Embryonic facial prominence (tissue), 1 donor: ENCODE measurements around the gene ZBTB9.
"Not testable (repeated sequence)": the region's sequence is repeated elsewhere in the genome, so short reads cannot be mapped to it uniquely, and the experiment has no call there.

ENCODE experiments used
- DNase-seq: peaks from one replicate; pipeline ENCODE4 v3.0.0-alpha.2; 2016; ENCODE audit errors: extremely low spot score

The ZBTB9 gene

DNA sequence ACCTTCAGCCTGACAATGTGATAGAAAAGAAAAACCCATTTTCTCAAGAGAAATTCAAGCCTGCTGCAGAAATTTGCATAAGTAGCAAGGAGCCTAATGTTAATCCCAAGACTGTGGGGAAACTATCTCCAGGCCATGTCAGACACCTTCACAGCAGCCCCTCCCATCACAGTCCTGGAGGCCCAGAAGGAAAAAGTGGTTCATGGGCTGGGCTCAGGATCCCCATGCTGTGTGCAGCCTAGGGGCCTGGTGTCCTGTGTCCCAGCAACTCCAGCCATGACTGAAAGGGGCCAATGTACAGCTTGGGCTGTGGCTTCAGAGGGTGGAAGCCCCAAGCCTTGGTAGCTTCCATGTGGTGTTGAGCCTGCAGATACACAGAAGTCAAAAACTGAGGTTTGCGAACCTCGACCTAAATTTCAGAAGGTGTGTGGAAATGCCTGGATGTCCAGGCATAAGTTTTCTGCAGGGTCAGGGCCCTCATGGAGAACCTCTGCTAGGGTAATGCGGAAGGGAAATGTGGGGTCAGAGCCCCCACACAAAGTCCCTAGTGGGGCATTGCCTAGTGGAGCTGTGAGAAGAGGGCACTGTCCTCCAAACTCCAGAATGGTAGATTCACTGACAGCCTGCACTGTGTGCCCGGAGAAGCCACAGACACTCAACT, 11.8 kb downstream of the ZBTB9 start:
- no peak for DNase-seq

DNA sequence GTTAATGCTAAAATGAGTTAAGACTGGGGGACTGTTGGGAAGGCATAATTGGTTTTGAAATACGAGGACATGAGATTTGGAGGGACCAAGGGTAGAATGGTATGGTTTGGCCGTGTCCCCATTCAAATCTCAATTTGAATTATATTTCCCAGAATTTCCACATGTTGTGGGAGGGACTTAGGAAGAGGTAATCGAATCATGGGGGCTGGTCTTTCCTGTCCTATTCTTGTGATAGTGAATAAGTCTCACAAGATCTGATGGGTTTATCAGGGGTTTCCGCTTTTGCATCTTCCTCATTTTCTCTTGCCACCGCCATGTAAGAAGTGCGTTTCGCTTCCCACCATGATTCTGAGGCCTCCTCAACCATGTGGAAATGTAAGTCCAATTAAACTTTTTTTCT, 12.7 kb downstream of the ZBTB9 start:
- no peak for DNase-seq

DNA sequence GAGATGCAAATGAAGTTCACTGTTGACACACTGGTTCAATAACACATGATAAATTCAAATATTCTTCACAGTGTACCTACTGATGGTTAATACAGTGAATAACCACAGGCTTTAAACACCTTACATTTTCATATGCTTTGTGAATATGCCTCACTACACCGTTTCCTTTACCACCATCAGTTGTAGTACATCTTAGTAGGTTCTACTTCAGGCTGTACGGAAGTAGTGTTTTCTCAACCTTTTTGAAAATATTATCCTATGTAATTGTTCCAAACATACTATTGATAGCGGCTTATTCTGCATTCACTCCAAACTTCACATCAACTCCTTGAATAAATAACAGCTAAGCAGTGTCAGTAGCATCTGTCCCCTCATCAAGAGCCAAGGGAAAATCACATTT, 15.3 kb downstream of the ZBTB9 start:
- DNase-seq = no peak

DNA sequence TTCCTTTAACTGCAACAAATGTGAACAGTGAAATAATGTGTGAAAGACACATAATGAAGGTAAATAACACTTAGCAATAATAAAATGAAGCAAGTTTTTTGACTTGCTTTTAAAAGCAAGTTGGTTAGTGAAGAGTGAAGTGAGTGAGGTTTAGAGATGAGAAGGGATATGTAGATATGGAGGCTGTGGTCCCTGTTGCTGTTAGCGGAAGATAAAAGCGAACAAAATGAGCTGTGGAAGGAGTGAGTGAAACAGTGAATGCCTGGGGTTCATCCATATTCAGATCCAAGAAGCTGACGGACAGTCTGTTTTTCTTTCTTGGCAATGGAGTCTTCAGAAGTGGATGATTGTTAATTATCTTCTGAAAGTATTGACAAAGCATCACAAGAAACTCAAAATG, 23.5 kb downstream of the ZBTB9 start:
- no peak for DNase-seq

DNA sequence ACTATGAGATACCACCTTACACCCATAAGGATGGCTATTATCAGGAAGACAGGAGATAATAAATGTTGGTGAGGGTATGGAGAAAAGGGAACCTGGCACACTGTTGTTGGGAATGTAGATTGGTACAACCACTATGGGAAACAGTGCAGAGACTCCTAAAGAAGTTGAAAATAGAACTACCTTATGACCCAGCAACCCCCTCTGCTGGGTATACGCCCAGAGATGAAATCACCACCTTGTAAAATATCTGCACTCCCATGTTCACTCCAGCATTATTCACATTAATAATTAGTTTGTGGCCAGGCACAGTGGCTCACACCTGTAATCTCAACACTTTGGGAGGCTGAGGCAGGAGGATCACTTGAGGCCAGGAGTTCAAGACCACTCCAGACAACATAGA, 26.8 kb downstream of the ZBTB9 start:
- no peak for DNase-seq

DNA sequence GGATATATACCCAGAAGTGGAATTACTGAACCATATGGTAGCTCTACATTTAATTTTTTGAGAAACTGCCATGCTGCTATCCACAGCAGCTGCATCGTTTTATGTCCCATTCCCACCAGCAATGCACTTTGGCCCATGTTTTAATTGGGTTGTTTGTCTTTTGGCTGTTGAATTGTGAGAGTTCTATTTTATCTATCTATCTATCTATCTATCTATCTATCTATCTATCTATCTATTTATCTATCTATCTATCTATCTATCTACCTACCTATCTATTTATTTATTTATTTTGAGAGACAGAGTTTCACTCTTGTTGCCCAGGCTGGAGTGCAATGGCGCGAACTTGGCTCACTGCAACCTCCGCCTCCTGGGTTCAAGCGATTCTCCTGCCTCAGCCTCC, 28.2 kb downstream of the ZBTB9 start:
- not testable (repeated sequence) for DNase-seq

DNA sequence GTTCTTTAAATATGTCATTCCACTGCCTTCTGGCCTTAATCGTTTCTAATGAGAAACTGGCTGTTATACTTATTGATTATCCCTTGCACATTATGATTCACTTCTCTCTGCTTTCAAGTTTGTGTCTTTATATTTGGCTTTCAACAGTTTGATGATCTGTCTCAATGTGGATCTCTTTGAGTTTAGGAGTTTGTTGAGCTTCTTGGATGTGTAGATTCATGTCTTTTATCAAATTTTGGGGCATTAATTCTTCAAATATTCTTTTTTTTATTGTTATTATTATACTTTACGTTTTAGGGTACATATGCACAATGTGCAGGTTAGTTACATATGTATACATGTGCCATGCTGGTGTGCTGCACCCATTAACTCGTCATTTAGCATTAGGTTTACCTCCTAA, 29.3 kb downstream of the ZBTB9 start:
- no peak for DNase-seq

DNA sequence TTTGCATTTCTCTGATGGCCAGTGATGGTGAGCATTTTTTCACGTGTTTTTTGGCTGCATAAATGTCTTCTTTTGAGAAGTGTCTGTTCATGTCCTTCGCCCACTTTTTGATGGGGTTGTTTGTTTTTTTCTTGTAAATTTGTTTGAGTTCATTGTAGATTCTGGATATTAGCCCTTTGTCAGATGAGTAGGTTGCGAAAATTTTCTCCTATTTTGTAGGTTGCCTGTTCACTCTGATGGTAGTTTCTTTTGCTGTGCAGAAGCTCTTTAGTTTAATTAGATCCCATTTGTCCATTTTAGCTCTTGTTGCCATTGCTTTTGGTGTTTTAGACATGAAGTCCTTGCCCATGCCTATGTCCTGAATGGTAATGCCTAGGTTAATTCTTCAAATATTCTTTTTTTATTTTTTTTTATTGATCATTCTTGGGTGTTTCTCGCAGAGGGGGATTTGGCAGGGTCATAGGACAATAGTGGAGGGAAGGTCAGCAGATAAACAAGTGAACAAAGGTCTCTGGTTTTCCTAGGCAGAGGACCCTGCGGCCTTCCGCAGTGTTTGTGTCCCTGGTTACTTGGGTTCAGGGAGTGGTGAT, 30.4 kb downstream of the ZBTB9 start:
- DNase-seq = not testable (repeated sequence)

DNA sequence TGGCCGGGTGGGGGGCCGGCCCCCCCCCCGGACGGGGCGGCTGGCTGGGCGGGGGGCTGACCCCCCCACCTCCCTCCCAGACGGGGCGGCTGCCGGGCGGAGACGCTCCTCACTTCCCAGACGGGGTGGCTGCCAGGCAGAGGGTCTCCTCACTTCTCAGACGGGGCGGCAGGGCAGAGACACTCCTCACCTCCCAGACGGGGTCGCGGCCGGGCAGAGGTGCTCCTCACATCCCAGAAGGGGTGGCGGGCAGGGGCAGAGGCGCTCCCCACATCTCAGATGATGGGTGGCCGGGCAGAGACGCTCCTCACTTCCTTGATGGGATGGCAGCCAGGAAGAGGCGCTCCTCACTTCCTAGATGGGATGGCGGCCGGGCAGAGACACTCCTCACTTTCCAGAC, 31.3 kb downstream of the ZBTB9 start:
- DNase-seq = not testable (repeated sequence)

DNA sequence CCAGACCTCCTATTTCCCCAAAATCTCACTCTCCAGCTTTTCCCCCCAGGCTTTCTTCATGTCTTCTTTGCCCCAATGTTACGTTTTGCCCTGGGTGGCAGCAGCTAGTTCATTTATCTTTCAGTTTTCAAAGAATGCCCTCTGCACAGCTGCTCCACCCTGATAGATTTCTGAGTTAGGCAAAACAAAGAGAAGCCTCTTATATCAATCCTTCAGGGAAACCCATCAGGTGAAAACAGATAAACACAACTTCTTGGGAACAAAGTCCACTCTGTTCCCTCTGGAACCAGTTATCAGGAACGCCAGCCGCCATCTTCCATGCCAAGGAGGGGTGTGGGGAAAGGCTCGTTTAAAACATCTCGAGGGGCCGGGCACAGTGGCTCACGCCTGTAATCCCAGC, 34.0 kb downstream of the ZBTB9 start:
- DNase-seq = no peak

DNA sequence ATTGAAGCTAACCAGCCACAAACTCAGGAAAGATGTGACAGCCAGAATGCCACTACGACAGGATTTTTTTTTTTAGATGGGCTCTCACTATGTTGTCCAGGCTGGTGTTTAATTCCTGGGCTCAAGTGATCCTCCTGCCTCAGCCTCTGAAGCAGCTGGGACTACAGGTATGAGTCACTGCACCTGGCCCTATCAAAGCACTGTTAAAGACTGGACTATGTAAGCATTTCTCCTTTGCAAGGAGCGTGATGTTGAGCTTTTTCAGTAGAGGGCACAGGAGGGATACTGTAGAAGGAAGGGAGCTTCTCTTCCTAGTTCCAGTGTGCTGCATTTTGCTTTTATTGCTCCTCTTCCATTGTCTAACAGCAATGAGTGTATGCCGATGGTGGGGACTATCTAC, 35.8 kb downstream of the ZBTB9 start:
- DNase-seq = no peak

DNA sequence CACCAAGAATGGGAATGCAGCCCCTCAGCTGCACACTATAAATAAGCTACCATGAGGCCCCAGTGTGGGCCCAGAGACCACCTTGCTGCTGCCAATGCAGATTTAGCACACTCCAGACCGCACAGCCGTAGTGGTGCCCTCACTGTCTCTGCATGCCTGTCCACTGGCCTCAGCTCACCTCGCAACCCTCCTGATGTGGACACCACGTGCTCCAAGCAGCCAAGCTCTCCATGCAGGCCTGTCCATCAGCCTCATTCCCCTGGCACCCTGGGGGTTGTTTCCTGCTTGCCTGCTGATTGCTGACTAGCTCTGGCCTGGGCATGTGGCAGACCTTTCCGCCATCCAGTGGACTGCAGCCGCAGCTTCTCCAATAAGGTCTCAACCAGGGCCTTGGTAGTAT, 36.2 kb downstream of the ZBTB9 start:
- no peak for DNase-seq

DNA sequence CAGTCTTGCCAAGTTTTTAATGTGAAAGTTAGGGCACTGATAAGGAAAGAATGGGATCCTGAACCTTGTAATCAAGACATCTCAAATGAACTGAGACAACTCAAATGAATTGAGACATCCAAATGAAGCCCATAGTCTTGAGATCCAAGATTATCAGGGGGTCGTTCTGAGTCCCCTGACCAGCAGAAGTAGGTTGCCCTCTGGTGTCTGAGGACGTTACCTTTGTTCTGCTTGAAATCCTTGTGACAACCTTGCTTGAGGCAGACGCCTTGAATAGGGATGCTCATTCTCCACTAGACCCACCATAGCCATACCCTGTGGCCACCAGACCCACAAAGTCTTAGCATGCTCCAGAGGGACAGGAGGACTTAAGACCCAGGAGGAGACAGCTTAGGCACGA, 37.7 kb downstream of the ZBTB9 start:
- no peak for DNase-seq

DNA sequence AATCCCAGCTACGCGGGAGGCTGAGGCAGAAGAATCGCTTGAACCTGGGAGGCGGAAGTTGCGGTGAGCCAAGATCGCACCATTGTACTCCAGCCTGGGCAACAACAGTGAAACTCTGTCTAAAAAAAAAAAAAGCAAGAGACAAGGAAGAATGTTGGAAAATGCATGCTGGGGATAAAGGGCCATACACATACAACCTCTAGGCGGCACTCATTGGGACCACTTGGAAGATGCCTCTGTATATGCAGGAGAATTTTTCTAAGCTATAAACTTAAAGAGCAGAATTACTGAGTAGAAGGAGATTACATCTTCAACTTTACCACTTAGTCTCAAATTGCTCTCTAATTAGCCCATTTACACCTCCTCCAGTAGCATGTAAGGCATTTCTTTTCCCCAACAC, 42.8 kb downstream of the ZBTB9 start:
- no peak for DNase-seq

DNA sequence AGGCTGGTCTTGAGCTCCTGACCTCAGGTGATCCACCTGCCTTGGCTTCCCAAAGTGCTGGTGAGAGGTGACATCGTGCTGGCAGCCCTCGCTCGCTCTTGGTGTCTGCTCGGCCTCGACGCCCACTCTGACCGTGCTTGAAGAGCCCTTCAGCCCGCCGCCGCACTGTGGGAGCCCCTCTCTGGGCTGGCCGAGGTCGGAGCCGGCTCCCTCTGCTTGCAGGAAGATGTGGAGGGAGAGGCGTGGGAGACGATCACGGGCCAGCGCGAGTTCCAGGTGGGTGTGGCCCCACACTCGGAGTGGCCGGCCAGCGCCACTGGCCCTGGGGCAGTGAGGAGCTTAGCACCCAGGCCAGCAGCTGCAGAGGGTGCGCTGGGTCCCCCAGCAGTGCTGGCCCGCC, 48.1 kb downstream of the ZBTB9 start:
- DNase-seq = no peak

DNA sequence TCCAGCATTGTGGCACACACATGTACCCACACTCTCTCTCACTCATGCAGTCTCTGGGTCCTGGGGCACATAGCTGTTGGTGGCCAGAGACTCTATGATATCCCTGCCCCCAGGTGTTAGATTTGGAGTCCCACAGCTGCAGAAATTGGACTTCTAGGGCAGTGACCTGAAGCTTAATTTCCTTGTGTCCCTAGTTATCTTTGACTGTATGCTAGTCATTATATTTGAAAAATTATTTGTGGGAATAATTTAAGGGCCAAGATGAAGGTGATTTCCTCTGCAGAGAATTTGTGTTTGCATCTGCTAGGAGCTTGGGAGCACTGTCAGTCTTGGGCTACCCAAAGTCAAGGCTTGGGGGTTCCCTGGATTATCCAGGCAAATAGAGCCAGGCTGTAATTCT, 50.1 kb downstream of the ZBTB9 start:
- DNase-seq = no peak

DNA sequence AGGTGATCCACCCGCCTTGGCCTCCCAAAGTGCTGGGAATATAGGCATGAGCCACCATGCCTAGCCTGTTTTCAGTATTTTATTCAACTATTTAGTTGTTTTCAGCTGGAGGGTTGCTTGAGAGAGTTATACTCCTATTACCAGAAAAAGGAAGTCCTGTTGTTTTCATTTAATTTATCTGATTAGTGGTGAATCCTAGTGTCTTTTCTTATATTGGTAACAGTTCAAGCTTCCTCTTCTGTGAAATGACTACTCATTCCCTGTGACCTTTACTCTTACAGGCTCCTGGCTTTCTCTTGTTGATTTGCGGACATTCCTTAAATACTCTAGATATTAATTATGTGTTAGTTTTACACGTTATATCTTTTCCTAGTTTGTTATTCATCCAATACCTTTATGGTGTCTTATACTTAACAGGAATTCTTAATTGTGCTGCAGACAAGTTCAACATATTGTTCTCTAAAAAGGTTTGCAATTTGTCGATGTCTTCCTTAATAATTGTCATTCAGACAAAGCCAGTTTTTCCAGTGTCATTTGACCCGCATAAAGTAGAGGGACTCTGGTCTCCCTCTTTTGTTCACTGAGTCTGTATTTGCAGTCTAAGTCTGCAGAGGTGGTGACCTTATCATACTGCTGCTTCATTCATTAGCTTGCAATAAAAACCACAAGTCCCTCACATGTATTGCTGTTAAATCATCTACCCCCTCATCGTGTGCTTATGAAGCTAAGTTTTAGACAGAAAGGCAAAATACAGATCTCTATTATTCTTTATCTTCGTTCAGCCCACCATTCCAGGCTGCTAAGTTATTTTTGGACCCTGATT, 51.4 kb downstream of the ZBTB9 start:
- DNase-seq = no peak
